Kidney capillary endothelial cell (primary cell): ENCODE results near the gene FSTL4.

Experiments
- DNase-seq: peaks from one replicate; pipeline ENCODE4 v3.0.0-alpha.2; 2018; ENCODE audit warnings: low spot score

Gene FSTL4

GRCh38 chr5:133426264-133426663 lies 186.1 kb downstream of the FSTL4 start:
- no peak for DNase-seq

GRCh38 chr5:133425764-133426163 lies 186.6 kb downstream of the FSTL4 start:
- no peak for DNase-seq

- no peak for DNase-seq
Observed at GRCh38 chr5:133425222-133425621, 187.1 kb downstream of the FSTL4 start.

- peak; percentile 44 for DNase-seq
Observed at GRCh38 chr5:133423618-133424282, 188.6 kb downstream of the FSTL4 start.

- no peak for DNase-seq
Observed at GRCh38 chr5:133423011-133423617, 189.2 kb downstream of the FSTL4 start.

- no peak for DNase-seq
Observed at GRCh38 chr5:133421806-133422205, 190.5 kb downstream of the FSTL4 start.

- DNase-seq, result peak; percentile 32
Observed at GRCh38 chr5:133421394-133421793, 190.9 kb downstream of the FSTL4 start.

- no peak for DNase-seq
Observed at GRCh38 chr5:133420440-133421301, 191.7 kb downstream of the FSTL4 start.

- no peak for DNase-seq
Observed at GRCh38 chr5:133415906-133416305, 196.4 kb downstream of the FSTL4 start.

GRCh38 chr5:133415506-133415905 lies 196.8 kb downstream of the FSTL4 start:
- no peak for DNase-seq

GRCh38 chr5:133412661-133413060 lies 199.7 kb downstream of the FSTL4 start:
- no peak for DNase-seq

GRCh38 chr5:133410335-133410828 lies 202.0 kb downstream of the FSTL4 start:
- no peak for DNase-seq

GRCh38 chr5:133409210-133409674 lies 203.1 kb downstream of the FSTL4 start:
- DNase-seq, result no peak

GRCh38 chr5:133408322-133408721 lies 204.0 kb downstream of the FSTL4 start:
- DNase-seq, result no peak

GRCh38 chr5:133406977-133407632 lies 205.2 kb downstream of the FSTL4 start:
- no peak for DNase-seq

- DNase-seq, result no peak
Observed at GRCh38 chr5:133406208-133406976, 205.9 kb downstream of the FSTL4 start.

- no peak for DNase-seq
Observed at GRCh38 chr5:133405275-133406034, 206.9 kb downstream of the FSTL4 start.

- no peak for DNase-seq
Observed at GRCh38 chr5:133404724-133405123, 207.6 kb downstream of the FSTL4 start.

GRCh38 chr5:133403741-133404364 lies 208.5 kb downstream of the FSTL4 start:
- DNase-seq, result no peak

- no peak for DNase-seq
Observed at GRCh38 chr5:133402775-133403174, 209.6 kb downstream of the FSTL4 start.
